ENCODE results near the gene TENM3.

Gene TENM3

GRCh38 chr4:182827166-182827565 is 584.0 kb downstream of the TENM3 start:
- DNase-seq, result no peak

- no peak for DNase-seq
Observed at GRCh38 chr4:182827954-182828353, 584.8 kb downstream of the TENM3 start.

GRCh38 chr4:182828360-182829025 is 585.3 kb downstream of the TENM3 start:
- no peak for DNase-seq

GRCh38 chr4:182829196-182829595 is 586.0 kb downstream of the TENM3 start:
- no peak for DNase-seq

- no peak for DNase-seq
Observed at GRCh38 chr4:182831376-182831775, 588.2 kb downstream of the TENM3 start.

- DNase-seq, result no peak
Observed at GRCh38 chr4:182832352-182833120, 589.3 kb downstream of the TENM3 start.

- DNase-seq, result no peak
Observed at GRCh38 chr4:182835006-182835740, 592.0 kb downstream of the TENM3 start.

GRCh38 chr4:182837831-182838230 is 594.6 kb downstream of the TENM3 start:
- no peak for DNase-seq

- no peak for DNase-seq
Observed at GRCh38 chr4:182838535-182838934, 595.3 kb downstream of the TENM3 start.

- DNase-seq, result no peak
Observed at GRCh38 chr4:182839256-182839655, 596.1 kb downstream of the TENM3 start.

- no peak for DNase-seq
Observed at GRCh38 chr4:182840108-182840507, 596.9 kb downstream of the TENM3 start.

GRCh38 chr4:182842104-182842600 is 599.0 kb downstream of the TENM3 start:
- no peak for DNase-seq

GRCh38 chr4:182842759-182843390 is 599.7 kb downstream of the TENM3 start:
- no peak for DNase-seq

GRCh38 chr4:182843808-182844325 is 600.7 kb downstream of the TENM3 start:
- no peak for DNase-seq

GRCh38 chr4:182845618-182846017 is 602.4 kb downstream of the TENM3 start:
- DNase-seq, result no peak

GRCh38 chr4:182846036-182846435 is 602.8 kb downstream of the TENM3 start:
- no peak for DNase-seq

- no peak for DNase-seq
Observed at GRCh38 chr4:182847576-182848450, 604.6 kb downstream of the TENM3 start.

GRCh38 chr4:182848685-182849084 is 605.5 kb downstream of the TENM3 start:
- no peak for DNase-seq

Measured in effector CD8-positive, alpha-beta T cell (primary cell).